C1 segment of cervical spinal cord (tissue), 14 donors: Measurements from ENCODE around the gene TMEM250.

ENCODE experiments used
- DNase-seq, 14 donors: peaks; one replicate each; lab custom pipeline; 2025; lab: John Stamatoyannopoulos, UW

TMEM250 gene

DNA sequence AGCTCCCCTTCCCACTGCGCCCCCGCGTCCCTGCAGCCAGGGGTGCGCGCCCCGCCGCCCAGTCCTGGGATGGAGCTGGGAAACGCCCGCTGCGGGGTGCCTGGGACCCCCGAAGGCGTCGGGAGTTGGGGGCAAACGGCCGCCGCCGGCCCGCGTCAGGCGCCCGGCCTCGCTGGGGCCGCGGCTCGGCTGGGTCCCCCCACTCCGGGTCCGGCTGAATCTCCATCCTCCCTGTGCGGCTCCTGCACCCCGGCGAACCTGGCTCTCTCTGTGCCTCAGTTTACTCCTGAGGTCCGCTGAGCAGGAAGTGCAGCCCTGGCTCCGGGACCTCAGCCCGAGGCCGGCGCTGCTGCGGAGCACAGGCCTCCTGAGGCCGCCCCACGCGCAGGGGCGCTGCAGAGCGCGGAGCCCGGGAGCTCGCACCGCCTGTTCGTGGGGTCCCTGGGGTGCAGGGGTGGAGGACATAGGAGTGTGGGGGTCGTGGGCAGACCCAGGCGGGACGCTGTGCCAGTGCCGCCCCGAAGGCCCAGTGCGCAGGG, 13.9 kb upstream of the TMEM250 start:
- DNase-seq, result no peak

DNA sequence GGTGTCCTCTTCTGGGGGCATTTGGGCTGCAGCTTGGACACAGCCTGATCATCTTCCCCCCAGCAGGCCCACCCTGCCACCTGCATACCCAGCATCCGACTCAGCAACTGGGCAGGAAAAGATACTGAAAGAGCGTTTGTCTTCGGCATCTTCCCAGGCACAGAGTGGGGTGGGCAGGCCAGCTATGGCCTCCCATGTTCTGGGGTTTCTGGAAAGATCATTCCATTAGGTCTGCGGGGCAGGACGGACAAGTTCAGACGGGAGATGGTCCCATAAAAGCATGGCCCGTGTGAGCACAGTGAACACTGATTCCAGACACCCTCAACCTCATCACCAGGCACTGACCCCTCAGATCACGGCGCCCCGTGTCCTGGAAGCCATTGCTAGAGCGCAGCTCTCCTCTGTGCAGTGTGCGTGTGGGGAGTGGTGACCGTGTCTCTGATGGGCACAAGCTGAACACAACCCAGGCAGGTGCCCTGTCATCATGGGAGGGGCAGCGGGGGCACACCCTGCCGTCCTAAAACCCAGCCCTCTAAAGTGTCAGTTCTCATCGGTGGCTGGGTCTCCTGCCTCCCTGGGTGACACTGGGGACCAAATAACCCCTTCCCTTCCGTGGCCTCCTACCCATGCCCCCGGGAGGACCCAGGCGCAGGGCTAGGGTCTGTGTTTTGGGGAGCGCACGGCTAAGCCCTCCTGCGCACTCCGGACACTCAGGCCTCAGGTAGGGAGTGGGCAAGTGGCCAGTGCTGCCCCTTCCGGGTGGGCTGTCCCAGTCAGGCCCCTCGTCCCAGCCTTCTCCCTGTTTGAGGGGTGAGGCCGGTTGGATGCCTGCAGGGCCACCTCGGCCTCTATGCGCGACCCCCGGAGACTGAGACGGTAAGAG, 13.2 kb upstream of the TMEM250 start:
- DNase-seq, result no peak

DNA sequence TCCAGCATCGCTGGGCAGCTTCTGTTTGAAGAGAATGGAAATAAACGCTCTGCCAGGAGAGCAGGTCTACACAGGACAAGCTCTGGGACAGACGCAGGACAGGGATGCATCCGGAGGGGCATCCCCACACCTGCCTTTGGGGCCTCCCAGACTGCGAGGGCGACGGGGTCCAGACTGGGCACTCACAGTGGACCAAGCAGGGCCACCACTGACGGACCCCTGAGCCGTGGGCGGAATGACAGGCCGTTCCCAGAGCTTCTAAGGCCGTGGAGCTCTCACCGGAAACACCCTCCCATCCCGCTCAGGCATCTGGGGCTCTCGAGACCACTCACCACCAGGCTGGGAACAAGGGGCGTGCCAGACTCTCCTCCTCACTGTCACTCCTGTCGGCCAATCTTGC, 10.5 kb upstream of the TMEM250 start:
- no peak for DNase-seq

DNA sequence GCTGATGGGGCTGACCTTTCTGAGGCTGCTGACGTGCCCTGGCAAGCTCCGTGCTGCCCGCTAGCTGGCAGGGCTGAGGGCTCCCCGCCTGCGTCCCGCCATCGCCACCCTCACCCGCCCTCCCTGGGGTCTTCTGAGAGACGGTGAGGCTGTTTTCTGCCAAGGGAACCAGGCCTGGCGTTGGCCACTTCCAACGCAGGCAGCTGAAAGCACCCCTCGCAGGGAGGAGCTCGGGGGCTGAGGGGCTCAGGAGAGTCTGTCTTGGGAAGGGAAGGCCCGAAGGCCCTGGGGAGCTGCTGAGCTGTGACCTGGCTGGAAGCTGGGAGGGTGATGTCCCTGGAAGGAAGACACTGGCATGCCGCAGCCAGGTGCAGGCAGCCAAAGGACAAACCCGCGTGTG, 9.8 kb upstream of the TMEM250 start:
- DNase-seq, result no peak

DNA sequence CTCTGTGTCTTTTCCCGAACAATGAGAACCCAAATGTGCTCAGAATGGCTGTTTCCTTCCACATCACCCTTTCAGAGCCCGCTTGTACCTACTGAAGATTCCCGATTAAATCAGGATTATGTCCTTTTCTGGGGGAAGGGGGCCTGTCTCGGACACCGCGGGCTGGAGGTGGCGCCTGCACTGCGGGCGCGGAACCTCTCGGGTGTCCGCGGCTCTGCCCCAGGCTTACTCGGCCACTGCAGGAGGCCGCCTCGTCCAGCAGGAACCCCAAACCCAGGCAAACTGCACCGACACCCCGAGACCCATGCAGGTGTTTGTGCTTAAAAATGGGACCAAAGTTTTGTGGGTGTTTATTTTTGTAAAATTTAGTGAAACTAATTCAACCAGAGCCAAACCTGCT, 8.6 kb upstream of the TMEM250 start:
- no peak for DNase-seq

DNA sequence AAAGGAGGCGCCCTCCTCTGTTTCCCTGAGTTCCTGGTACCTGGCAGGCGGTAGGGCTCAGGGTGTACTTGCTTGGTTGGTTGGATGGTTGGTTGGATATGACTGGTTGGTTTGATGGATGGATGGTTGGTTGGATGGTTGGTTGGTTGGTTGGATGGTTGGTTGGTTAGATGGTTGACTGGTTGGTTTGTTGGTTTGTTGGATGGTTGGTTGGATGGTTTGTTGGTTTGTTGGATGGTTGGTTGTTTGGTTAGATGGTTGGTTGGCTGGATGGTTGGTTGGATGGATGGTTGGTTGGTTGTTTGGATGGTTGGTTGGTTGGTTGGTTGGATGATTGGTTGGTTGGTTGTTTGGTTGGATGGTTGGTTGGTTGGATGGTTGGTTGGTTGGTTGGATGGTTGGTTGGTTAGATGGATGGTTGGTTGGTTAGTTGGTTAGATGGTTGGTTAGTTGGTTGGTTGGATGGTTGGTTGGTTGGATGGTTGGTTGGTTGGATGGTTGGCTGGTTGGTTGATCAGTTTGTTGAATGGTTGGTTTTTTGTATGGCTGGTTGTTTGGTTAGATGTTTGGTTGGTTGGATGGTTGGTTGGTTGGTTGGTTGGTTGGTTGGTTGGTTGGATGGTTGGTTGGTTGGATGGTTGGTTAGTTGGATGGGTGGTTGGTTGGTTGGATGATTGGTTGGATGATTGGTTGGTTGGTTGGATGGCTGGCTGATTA, 6.5 kb upstream of the TMEM250 start:
- DNase-seq, result no peak

DNA sequence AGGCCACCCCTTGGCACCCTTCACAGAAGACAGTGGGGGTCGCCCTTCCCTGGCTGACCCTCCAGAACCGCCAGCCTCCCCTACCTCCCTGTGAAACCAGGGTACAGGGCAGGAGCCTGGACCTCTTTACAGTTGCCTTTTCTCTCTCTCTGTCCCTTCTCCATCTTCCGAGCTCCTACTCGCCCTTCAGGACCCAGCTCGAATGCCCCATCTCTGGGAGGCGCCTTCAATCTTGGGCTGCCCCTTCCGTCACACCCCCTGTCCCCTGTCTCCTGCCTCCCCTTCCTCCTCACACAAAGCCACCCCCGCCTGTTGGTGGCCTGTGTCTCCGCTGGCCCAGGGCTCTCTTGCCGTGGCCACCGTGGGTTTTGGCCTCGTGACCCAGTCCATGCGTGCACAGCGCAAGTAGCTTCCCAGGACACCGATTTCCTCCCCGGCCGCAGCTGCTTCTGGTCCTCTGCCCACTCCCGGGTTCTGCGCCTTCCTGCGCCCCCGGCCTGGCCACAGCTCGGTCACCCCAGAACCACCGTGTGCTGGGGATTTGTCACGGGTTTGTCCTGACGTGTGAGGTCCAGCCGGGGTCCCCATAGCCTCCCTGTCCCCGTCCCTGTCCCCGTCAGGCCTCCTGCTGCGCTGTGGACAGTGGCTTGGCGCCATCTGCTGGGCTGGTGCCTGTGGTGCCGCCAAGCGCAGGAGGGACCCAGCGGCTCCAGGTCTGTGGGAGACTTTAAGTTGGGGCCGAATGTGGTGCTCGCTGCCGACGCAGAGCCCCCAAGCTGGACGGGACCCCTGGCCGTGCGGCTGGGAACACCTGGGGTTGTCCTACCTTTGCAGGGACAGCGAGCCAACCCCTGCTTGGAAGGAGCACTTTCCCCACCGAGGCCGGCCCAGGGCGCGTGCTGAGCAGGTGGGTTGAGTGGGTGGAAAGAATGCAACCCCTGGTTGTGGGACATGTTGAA, 4.0 kb upstream of the TMEM250 start:
- peak in 12 of 14 donors; percentile 21 to 76 (median 58) for DNase-seq

DNA sequence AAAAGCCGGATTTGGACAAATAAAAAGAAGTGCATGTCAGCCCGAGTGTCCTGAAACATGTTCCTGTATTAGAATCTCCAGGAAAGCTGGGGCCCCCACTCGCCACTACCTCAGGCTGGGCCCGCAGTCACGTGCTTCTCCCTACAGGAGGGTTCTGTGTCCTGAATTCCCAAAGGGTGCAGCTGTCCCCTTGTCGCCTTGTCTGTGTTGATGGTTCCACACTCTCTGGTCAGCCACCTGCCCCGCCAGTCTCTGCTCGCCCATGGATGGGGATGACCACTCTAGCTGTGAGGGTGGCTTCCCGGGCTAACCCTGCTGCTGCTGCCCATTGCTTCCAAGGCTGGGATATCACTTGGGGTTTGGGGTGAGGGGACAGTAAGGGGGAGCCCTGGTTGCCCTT, 3.1 kb upstream of the TMEM250 start:
- DNase-seq, result no peak

DNA sequence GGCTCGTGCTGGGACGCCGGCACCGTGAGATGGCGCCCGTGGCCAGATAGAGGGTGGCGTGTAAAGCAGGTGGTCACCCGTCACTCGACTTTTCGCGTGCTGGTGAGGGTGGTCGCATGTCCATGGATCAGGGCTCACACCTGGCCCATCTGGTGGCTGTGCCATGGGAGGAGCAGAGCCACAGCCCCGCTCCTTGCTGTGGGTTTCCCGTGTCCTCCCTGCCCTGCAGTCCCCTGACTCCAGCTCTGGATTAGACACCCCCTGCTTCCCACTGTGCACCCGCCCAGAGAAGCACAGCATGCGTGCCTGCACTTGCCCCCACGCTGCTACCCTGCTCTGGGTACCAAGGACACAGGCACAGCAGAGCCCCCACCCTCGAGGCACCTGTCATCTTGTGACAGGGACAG, 1.8 kb upstream of the TMEM250 start:
- DNase-seq, result no peak

DNA sequence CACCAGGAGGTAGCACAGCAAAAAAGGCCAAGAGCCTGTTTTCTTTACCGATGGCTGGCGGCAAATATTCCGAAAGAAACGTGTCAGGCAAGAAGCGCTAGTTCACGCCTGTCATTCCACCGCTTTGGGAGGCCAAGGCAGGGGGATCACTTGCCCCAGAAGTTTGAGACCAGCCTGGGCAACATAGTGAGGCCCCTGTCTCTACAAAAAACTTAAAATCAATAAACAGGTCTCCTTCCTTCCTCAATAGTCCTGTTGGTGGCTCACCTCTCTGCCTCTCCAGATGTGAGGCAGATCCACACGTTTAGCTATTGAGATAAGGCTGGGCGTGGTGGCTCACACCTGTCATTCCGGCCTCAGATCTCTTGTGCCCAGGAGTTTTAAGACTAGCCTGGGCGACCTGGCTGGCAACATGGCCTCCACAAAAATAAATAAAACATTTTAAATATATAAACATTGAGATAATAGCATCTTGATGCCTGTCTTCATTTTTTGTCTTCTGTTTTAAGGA, 1.3 kb upstream of the TMEM250 start:
- no peak for DNase-seq

DNA sequence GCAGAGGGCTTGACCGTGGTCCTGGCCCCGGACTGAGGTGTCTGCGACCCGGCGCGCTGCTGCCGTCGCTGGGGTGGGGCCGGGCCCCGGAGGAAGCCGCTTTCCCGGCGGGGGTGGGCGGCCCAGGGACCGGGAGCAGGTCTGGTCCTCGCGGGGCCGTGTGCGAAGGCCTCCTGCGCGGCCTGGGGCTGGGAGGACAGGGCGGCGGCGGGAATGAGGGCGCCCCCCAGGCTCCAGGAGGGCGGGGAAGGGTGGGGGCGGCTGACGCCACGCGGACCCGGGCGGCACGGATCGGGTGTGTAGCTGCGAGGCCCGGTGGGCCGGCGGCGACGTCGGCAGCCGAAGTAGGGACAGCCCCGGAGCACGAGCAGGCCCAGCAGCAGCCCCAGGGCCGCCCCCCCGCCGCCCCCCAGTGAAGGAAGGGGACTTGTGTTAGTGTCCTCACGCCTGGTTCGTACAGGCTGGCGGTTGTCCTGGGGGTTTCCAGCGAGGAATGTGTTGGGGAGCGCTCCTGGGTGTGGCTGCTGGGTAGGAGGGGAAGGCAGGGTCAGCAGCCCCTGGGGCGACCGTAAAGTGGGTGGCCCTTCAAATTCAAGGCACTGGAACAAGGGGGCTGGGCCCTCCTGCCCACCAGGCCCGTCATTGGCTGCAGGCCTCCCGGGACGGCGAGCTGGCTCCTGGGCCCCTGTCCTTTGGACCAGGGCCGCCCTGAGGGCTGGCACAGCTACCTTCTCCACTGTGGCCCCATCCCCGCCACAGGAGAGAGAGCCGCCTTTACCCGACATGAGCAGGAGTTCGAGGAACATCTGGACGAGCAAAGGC, 597 bp upstream of the TMEM250 start:
- DNase-seq, result peak in 4 of 14 donors; percentile 30 to 63 (median 56)

DNA sequence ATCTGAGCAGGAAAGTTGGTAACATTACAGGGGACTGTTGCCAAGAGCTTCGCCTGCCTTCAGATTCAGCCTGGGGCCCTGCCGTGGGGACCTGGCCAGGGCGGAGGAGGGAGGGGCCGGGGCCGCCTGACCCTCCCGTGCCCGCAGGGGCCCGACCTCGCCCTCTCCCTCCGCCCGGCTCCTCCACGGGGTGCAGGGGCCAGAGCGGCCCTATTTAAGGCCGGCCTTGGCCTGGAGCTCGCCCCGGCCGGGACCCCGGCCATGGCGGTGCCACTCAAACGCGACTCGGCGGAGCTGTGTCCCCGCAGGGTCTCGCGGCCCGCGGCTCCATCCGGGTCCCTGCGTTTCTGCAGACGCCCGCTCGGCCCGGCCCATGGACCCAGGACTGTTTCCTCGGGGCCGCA, 757 bp downstream of the TMEM250 start:
- peak in 1 of 14 donors; percentile 68 for DNase-seq

DNA sequence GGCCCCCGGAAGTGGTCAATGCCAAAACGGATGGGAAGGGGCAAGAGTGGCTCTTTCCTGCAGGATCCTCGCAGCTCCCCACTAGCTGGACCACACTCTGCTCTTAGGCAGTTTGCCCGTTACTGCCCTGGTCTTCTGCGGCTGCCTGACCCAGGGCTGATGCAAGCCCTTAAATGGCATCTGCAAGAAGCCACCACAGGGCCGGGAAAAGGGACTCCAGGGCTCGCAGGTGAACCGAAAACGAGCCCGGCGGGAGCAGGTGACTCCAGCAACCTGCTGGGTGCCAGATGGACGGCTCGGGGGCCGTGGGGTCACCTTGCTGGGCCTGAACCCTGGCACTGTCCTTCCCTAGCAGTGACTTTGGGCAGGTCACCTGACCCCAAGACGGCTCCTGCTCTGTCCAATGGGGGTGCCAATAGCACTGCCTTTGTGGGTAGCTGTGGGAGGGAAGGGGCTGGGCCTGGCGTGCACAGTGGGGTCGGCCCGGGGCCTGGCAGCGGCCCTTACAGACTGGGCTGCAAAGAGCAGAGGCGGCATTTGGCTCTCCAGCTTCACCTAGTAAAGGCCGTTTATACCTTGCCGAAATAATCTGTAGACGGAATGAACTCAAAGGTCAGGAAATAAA, 1.3 kb downstream of the TMEM250 start:
- peak in 2 of 14 donors; percentile 27 to 51 for DNase-seq

DNA sequence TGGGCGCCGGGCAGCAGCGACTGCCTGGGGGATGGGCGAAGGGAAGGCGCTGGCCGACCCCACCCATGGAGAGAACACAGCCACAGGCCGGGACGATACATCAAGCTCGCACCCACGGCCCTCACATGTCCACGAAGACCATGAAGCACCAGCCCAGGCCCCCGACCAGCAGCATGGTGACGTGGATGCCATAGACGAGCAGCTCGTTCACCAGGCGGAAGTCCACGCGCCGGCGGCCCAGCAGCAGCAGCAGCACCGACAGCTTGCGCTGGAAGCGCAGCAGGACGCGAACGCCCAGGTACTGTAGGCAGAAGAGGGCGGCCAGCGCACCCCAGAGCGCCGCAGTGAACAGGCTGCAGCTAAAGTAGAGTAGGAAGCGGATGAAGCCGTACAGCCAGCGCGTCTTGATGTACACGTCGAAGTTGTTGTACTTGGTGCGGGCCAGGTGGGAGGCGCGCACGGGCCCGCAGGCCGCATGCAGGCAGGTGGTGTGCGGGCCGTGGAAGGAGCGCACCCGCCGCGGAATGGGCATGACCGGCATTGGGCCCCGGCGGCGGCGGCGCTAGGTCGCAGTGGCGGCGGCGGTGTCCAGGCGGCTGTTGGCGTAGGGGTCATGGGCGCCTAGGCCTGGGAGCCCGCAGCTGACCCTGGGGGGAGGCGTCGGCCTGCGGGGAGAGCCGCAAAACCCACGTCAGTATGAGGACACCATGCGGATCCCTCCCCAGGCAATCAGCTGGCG, 2.1 kb downstream of the TMEM250 start:
- no peak for DNase-seq

DNA sequence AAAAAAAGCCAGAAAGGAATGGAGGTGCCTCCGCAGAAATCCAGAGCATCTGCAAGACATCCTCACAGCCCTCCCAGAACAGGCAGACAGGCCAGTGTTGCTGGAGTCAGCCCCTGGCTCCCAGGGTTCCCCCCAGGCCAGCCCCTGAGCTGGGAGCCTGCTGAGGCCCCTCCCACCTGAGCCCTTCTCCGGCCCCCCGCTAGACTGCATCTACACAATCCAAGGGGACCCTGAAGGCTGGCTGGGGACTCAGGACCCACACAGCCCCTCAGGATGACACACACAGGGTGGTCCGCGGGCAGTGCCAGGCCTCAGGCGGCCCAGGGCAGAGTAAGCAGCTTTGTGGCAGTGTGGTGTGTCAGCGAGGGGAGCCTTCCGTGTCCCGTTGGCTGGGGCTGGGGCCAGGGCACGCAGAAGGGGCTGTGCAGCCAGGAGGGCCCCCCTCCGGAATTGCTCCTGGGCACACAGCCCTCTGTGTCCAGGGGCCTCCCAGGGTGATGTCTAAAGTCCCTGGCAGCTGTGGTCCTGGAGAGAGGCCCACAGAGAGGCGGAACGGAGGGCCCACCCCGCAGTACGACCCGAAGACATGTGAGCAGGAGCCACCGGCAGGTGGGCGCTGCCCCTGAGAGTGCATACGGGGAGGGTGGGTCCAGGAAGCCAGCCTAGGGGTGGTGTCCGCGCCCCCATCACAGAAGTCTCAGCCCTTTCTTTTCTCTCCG, 2.9 kb downstream of the TMEM250 start:
- peak in 2 of 14 donors; percentile 26 to 51 for DNase-seq

DNA sequence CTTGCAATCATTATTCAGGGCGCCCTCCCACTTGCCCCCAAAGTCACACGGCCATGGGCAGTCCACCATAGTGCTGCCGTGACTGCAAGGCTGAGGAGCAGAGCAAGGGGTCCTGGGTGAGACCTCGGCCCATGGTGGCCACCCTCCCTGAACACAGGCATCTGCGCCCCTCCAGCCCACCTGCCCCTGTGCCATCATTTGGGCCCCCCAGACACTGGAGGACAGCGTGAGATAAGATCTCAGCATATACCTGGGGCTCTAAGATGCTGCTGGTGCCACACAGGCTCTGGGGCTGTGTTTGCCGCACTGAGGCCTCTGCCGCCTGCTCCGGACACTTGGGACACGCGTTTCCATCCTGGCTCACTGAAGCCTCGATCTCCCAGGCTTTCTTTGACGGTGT, 3.5 kb downstream of the TMEM250 start:
- DNase-seq, result no peak

DNA sequence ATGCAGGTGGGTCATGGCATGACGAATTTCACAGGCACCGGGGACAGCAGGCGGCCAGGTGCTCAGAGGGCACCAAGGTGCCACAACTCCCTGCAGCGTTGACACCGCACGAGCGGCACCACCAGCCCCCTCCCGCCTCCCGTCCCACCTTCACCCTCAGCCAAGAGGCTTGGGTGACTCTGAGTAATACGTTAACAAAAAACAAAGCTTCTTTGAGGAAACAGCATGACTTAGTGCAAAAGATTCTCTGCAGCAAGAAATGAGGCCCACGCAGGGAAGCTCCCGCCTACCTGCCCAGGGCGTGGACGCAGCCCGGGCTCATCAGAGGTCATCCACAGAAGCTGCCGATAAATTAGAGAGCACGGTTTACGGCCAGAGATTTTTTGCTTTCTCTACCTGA, 4.1 kb downstream of the TMEM250 start:
- DNase-seq, result no peak

DNA sequence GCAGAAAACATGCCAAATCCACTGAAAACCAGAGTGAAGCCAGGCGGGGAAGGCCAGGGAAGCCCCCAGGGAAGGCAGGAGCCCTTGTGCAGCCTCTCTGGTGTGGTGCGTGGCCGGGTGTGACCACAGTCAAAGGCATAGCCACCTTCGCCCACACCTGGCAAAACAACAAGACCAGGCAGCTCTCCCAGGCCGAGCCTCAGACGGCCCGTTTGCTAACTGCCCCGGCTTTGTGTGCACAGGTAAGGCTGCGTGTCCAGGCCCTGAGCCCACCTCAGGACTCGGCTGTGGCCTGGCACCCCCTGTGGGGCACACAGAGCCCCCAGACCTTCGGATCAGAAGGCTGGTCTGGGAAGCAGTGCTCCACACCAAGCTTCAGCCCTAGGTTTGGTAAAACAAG, 6.1 kb downstream of the TMEM250 start:
- DNase-seq, result no peak

DNA sequence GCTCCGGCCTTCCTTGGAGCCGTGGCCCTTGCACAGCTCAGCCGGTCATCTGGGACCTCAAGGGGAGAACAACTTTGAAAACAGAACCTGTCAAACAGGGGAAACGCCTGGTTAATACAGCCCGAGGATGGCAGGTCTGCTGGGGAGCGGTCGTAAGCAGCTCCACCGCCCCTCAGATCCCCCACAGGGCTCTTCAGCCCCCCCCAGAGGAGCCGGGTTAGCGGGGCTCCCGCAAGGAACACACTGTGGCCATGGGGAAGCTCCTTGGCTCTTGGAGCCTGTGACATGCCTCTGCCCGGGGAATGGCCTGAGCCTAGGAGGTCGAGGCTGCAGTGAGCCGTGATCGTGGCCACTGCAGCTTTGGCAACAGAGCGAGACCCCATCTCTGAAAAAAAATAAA, 6.8 kb downstream of the TMEM250 start:
- DNase-seq, result no peak
